Kidney (tissue), 14 donors: ENCODE results near the gene BTBD2. TPM values are rescaled to one million over a fixed set of nuclear protein-coding genes. Genes with fewer than 3 reads are reported as not detected.

Experiments
- DNase-seq, 5 donors: peaks; one replicate each; pipeline ENCODE4 v3.0.0-alpha.2; 2013 to 2020
- FAIRE-seq: peaks from 2 replicates; lab custom pipeline; 2012; peaks lifted over from hg19 to GRCh38; lab: Jason Lieb, UNC
- H3K27ac ChIP-seq, 2 donors: one replicate each; pipeline ENCODE4 v1.7.0; 2013; ENCODE audit warnings: low read depth in 2 of 2, low read length in 2 of 2, inconsistent platforms in 1 of 2
- H3K27me3 ChIP-seq: one replicate; pipeline ENCODE4 v1.7.1; 2013; ENCODE audit warnings: low read length, inconsistent platforms; ENCODE audit not compliant: control insufficient read depth, insufficient read depth
- H3K36me3 ChIP-seq, 3 donors: one replicate each; pipeline versions ENCODE4 v1.7.0 to v1.7.1; 2013; ENCODE audit warnings: low read length in 3 of 3, control low read depth in 1 of 3, inconsistent platforms in 1 of 3; ENCODE audit not compliant: insufficient read depth in 3 of 3, control insufficient read depth in 2 of 3
- H3K4me1 ChIP-seq, 3 donors: one replicate each; pipeline versions ENCODE4 v1.7.0 to v1.7.1; 2013; ENCODE audit warnings: low read length in 3 of 3, inconsistent platforms in 1 of 3, low read depth in 1 of 3; ENCODE audit not compliant: control insufficient read depth in 2 of 3, insufficient read depth in 2 of 3
- H3K4me3 ChIP-seq, 3 donors: one replicate each; pipeline versions ENCODE4 v1.7.0 to v1.8.1; 2013; ENCODE audit warnings: low read length in 3 of 3, control low read depth in 1 of 3, inconsistent platforms in 1 of 3
- H3K9ac ChIP-seq, 3 donors: one replicate each; pipeline versions ENCODE4 v1.7.0 to v1.7.1; 2013; ENCODE audit warnings: low read length in 3 of 3, control low read depth in 1 of 3, inconsistent platforms in 1 of 3
- H3K9me3 ChIP-seq, 3 donors: one replicate each; pipeline versions ENCODE4 v1.7.0 to v1.7.1; 2013; ENCODE audit warnings: low read length in 3 of 3, control low read depth in 1 of 3, inconsistent platforms in 1 of 3; ENCODE audit not compliant: control insufficient read depth in 2 of 3, insufficient read depth in 1 of 3
- intact Hi-C: fragments of 100-400 bp; cut with DNase I; formaldehyde crosslinking; loops from one replicate; pipeline ENCODE4 v1.11.1; 2022
- polyA plus RNA-seq: library from polyadenylated mRNA; stranded (reverse); fragments of 350-450 nt; fragmentation: Illumina TruSeq; extraction: RNeasy Lipid Tissue Mini Kit (QIAGEN cat#74804); gene quantifications from one replicate; pipeline ENCODE4 v1.2.3, GENCODE V29; 2014; ENCODE audit warnings: low read depth, low replicate concordance; ENCODE audit not compliant: insufficient read depth
- total RNA-seq: library from RNA; stranded (reverse); fragmentation: NEBNext Ultra II Directional; extraction: Animal tissue kit (Norgen Biotek cat#: 25700); gene quantifications from one replicate; pipeline ENCODE4 v1.2.1, GENCODE V29; 2021
- TF ChIP-seq, protein P1 (sequence below): IDR thresholded peaks from 3 replicates; pipeline ENCODE4 v1.5.1; 2012; ENCODE audit warnings: mild to moderate bottlenecking, moderate library complexity, borderline replicate concordance; ENCODE audit not compliant: insufficient read depth; ENCODE audit errors: extremely low read depth
- donor health status: control.
- donor health status: control.
- donor health status: control.
- donor health status: control.
- donor health status: control.
- donor health status: DM: yes; HTN: yes; CAD: no.
- donor health status: Normal renal cell carcinoma (clear cell type).

Gene BTBD2
- total and polyA plus RNA-seq, 2 donors from 2014 or later, result 57.0 to 70.3 TPM

DNA sequence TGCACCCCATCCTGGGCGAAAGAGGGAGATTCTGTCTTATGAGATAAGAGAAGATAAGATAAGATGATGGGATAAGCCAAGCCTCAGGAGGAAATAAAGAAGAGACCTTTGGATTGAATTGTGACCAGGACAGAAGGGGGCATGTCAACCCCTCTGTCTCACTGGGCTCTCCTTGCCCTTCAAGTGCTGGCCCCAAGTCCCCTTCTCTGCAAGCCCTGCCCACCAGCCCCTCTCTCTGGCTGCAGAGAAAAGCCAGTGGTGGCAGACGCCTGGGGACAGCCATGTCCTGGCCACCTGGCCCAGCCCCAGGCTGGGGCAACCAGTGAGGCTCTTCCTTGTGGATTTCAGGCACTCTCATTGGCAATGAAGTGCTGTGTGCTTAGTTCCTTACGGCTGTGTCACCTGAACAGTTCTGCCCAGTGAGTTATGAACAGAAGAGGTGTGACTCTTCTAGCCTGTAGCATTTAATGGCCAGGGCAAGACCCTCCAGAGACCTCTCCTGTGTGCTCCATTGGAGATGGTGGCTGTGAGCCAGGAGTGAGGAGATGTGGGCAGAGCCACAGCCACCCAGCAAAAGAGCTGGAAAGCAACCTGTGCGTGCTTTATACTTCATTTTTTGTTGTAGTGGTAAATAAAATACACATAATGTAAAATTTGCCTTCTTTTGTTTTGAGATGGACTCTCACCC lies 6.1 kb upstream of the BTBD2 start:
- no peaks in the 10 kb centered on the region for H3K36me3 ChIP-seq
- H3K9me3 ChIP-seq, result peaks cover 0 to 3% (median 0%) of the 10 kb centered on the region in 3 donors
- no peak overlapping the region for H3K4me3 ChIP-seq
- no peak overlapping the region for H3K9ac ChIP-seq
- no peaks in the 10 kb centered on the region for H3K4me1 ChIP-seq
- no peak for DNase-seq
- no peak for FAIRE-seq
- H3K27me3 ChIP-seq, result no peaks in the 10 kb centered on the region
- intact Hi-C loops, result loop anchor here (5.0 kb wide), 1 partner anchor 51 kb away; no protein-coding TSS in a partner anchor
- TF ChIP-seq, protein P1, sequence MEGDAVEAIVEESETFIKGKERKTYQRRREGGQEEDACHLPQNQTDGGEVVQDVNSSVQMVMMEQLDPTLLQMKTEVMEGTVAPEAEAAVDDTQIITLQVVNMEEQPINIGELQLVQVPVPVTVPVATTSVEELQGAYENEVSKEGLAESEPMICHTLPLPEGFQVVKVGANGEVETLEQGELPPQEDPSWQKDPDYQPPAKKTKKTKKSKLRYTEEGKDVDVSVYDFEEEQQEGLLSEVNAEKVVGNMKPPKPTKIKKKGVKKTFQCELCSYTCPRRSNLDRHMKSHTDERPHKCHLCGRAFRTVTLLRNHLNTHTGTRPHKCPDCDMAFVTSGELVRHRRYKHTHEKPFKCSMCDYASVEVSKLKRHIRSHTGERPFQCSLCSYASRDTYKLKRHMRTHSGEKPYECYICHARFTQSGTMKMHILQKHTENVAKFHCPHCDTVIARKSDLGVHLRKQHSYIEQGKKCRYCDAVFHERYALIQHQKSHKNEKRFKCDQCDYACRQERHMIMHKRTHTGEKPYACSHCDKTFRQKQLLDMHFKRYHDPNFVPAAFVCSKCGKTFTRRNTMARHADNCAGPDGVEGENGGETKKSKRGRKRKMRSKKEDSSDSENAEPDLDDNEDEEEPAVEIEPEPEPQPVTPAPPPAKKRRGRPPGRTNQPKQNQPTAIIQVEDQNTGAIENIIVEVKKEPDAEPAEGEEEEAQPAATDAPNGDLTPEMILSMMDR, result no peak
- H3K27ac ChIP-seq, result no peak overlapping the region

DNA sequence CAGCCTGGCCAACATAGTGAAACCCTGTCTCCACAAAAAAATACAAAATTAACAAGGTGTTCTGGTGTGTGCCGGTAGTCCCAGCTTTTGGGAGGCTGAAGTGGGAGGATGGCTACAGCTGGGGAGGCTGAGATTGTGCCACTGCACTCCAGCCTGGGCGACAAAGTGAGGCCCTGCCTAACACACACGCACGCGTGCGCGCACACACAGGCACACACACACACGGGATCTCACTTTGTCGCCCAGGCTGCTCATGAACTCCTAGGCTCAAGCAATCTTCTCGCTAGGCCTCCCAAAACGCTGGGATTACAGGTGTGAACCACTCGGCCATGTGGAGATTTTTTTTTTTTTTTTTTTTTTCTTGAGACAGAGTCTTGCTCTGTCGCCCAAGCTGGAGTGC lies 3.2 kb upstream of the BTBD2 start:
- Histone ChIP-seq H3K4me1 (peaks cover 0 to 3% (median 0%) of the 10 kb centered on the region in 3 donors), H3K9ac (no peak overlapping the region), H3K36me3 (no peaks in the 10 kb centered on the region), H3K9me3 (no peaks in the 10 kb centered on the region), H3K27me3 (no peaks in the 10 kb centered on the region), H3K27ac (no peak overlapping the region), H3K4me3 (no peak overlapping the region)
- TF ChIP-seq, protein P1, result no peak
- intact Hi-C loops, result no loop called here
- FAIRE-seq, result no peak
- DNase-seq, result no peak

DNA sequence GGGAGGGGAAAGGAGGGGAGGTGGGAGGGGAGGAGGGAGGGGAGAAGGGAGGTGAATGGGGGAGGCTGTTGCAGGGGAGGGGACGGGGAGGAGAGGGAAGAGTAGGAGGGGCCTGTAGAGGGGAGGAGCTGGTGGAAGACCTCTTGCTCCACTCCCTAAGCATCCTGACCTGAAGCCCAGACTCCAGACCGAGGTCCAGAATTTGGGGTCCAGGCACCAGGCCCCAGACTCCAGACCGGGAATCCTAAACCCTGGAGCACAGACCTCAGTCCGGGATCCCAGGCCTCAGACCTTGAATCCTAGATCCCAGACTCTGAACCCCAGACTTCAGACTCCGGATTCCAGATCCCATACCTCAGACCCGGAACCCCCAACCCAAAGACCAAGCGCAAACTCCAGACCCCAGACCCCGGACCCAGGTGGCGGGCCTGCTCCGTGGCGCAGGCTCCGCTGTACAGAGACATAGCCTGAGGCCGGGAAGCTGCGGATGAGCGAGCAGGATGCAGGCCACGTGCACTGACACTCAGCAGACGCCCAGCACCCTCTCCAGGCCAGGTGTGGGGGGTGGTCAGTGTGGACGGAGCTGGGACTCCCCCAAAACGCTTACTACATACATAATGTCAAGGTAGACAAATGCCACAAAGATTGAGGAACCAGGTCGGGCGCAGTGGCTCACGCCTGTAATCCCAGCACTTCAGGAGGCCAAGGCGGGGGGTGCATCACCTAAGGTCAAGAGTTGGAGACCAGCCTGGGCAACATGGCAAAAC lies 710 bp upstream of the BTBD2 start:
- H3K36me3 ChIP-seq, result no peaks in the 10 kb centered on the region
- H3K27ac ChIP-seq, result peak overlapping the region; percentile 32 to 53
- FAIRE-seq (no peak), DNase-seq (peak; percentile 74 to 91 (median 89))
- no peaks in the 10 kb centered on the region for H3K9me3 ChIP-seq
- intact Hi-C loops, result no loop called here
- peaks cover 0 to 3% (median 0%) of the 10 kb centered on the region in 3 donors for H3K4me1 ChIP-seq
- no peaks in the 10 kb centered on the region for H3K27me3 ChIP-seq
- H3K4me3 ChIP-seq, result peak overlapping the region; percentile 34 to 59 (median 56)
- peak overlapping the region in 2 of 3 donors; percentile 55 to 58 for H3K9ac ChIP-seq
- TF ChIP-seq, protein P1, result no peak
